Measurements from ENCODE around the gene MTCL3.

MTCL3 gene

DNA sequence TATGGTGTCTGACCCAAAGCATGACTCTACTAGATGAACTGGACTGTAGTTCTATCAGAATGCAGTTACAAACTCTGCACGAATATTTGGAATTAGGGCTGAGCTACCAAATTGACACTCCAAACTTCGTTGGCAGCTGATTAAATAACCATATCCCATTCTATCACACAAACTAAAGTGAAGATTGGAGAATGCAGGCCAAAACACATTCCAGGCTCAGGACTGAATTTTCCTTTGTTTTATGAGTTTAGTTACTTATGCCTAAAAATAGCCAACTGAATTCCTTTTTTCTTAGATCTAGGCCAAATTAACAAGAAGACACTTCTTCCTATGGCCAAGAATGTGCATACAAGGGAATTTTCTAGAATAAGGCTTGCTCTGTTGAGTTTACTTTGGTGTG lies 50.2 kb downstream of the MTCL3 start:
- Histone ChIP-seq H3K36me3 (ENCODE audit: insufficient read depth, low read length) (peaks cover 24% of the 10 kb centered on the region; the same call in 1 of the 2 replicates), H3K9me3 (ENCODE audit: insufficient read depth, low read depth, low read length) (no peaks in the 10 kb centered on the region), H3K4me3 (ENCODE audit: low read length) (no peak overlapping the region), H3K27me3 (ENCODE audit: insufficient read depth, low read length) (no peaks in the 10 kb centered on the region), H3K9ac (ENCODE audit: low read depth, low read length) (no peak overlapping the region), H3K4me1 (ENCODE audit: insufficient read depth, low read length) (no peaks in the 10 kb centered on the region), H3K27ac (ENCODE audit: low read depth, low read length) (no peak overlapping the region)
- 98% methylated on average over 2 of the region's 2 CpGs for WGBS

DNA sequence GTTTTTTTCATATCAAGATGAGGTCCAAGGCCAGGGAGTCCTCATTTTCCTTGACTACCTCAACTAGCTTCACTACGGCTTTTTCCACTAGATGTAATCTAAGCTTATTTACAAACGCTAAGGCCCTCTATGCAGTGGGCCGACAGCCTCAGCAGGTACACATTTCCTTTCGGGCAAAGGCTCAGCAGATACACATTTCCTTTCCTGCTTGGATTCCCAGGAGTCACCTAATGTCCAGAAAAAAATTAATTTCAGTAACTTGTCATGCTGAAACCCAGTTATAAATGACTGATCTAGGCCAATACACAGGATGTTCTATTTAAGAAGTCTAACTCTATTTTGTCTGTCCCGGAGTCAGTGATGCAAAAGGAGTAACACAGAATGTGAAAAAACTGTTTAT lies 52.7 kb downstream of the MTCL3 start:
- 86% methylated on average over 5 of the region's 5 CpGs for whole genome bisulfite sequencing
- H3K27me3 ChIP-seq (ENCODE audit: insufficient read depth, low read length), result no peaks in the 10 kb centered on the region
- no peak overlapping the region for H3K4me3 ChIP-seq (ENCODE audit: low read length)

DNA sequence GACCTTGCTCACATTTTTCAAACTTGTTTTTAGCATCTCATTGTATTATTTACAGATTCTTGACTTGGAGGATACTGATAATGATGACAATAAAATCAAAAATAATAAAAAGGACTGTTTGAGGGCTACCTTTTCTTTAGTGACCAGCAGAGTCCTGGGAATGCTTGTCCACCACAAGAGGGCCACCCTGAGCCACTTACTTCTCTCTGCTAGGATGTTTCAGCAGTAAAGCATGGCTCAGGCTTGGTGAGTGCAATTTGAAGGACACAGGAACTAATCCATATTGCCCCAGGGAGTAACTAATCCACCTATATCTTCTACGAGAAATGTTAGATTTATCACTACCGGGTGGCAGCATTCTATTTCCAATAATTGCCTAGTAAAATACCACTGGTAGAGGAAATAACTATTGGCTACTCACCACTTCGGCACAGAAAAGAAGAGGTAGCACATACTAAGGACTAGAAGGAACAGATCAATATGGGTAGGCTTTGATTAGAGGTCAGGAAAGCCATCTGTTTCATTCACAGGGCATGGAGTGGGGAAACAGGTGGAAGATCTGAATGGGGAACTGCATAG lies 54.2 kb downstream of the MTCL3 start:
- Histone ChIP-seq H3K4me3 (ENCODE audit: low read length) (no peak overlapping the region), H3K4me1 (ENCODE audit: insufficient read depth, low read length) (no peaks in the 10 kb centered on the region), H3K9me3 (ENCODE audit: insufficient read depth, low read depth, low read length) (no peaks in the 10 kb centered on the region), H3K27me3 (ENCODE audit: insufficient read depth, low read length) (no peaks in the 10 kb centered on the region), H3K36me3 (ENCODE audit: insufficient read depth, low read length) (0 out of 2 replicates have a peak, but pooled peaks cover under 1% of the 10 kb centered on the region), H3K27ac (ENCODE audit: low read depth, low read length) (no peak overlapping the region), H3K9ac (ENCODE audit: low read depth, low read length) (no peak overlapping the region)
- WGBS, result 54% methylated on average over 3 of the region's 3 CpGs

More for the DNA sequence above, 52.7 kb downstream of the MTCL3 start:
- Histone ChIP-seq H3K36me3 (ENCODE audit: insufficient read depth, low read length) (0 out of 2 replicates have a peak, but pooled peaks cover 7% of the 10 kb centered on the region), H3K4me1 (ENCODE audit: insufficient read depth, low read length) (no peaks in the 10 kb centered on the region), H3K27ac (ENCODE audit: low read depth, low read length) (no peak overlapping the region), H3K9ac (ENCODE audit: low read depth, low read length) (no peak overlapping the region), H3K9me3 (ENCODE audit: insufficient read depth, low read depth, low read length) (no peaks in the 10 kb centered on the region)

DNA sequence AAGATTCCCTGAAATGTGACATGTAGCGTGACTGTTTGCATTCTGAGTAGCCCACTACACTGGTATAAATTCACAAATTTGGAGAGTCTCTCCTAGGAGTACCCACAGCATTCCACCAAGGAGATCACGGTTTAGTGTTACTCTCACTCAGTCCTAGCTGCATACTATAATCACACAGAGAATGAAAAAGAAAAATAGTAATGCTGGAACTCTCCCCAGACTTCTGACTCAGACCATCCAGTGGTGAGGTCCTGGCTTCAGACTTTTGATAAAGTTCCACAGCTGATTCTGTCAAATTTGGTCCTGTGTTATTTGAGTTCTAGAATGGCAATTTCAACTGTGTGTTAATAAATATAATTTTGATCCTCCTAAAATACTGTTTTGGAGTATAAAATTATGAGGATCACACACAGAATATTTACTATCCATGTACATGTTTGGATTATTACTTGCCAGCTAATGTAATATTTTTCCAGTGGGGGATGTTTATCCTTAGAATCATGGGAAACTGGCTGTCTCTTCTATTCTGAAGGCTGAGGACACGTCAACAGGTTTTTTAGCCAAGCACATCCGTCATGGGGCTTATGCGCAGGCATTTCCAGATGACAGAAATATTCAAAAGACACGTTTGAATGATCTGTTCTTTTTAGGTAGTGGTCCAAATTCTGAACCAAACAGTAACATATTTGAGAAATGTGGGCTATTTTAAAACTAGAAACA lies 54.8 kb downstream of the MTCL3 start:
- no peak overlapping the region for H3K9ac ChIP-seq (ENCODE audit: low read depth, low read length)
- no peaks in the 10 kb centered on the region for H3K9me3 ChIP-seq (ENCODE audit: insufficient read depth, low read depth, low read length)
- H3K27ac ChIP-seq (ENCODE audit: low read depth, low read length), result no peak overlapping the region
- 0 out of 2 replicates have a peak, but pooled peaks cover 2% of the 10 kb centered on the region for H3K4me1 ChIP-seq (ENCODE audit: insufficient read depth, low read length)
- H3K36me3 ChIP-seq (ENCODE audit: insufficient read depth, low read length), result no peaks in the 10 kb centered on the region
- no peak overlapping the region for H3K4me3 ChIP-seq (ENCODE audit: low read length)
- no peaks in the 10 kb centered on the region for H3K27me3 ChIP-seq (ENCODE audit: insufficient read depth, low read length)
- WGBS, result 65% methylated on average over 6 of the region's 6 CpGs

DNA sequence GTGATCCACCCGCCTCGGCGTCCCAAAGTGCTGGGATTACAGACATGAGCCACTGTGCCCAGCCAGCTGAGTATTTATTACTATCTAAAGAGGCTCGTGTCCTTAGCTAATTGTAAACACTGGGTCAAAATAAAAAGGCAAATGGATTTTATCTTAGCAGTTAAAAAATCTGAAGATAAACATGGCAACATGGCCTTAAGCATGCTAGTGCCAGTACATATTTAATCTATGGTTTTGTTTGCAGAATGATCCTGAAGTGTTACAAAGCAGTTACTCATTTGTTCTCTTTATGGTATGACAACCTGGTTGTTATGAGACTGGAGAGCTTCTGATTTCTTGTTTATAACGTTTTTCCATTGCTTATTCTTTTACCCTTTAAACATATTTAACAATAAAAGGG lies 56.1 kb downstream of the MTCL3 start:
- H3K4me1 ChIP-seq (ENCODE audit: insufficient read depth, low read length), result peaks cover 14% of the 10 kb centered on the region
- H3K36me3 ChIP-seq (ENCODE audit: insufficient read depth, low read length), result no peaks in the 10 kb centered on the region
- 95% methylated on average over 4 of the region's 5 CpGs for WGBS
- no peak overlapping the region for H3K4me3 ChIP-seq (ENCODE audit: low read length)
- H3K27ac ChIP-seq (ENCODE audit: low read depth, low read length), result no peak overlapping the region
- no peaks in the 10 kb centered on the region for H3K27me3 ChIP-seq (ENCODE audit: insufficient read depth, low read length)
- no peaks in the 10 kb centered on the region for H3K9me3 ChIP-seq (ENCODE audit: insufficient read depth, low read depth, low read length)
- H3K9ac ChIP-seq (ENCODE audit: low read depth, low read length), result no peak overlapping the region

DNA sequence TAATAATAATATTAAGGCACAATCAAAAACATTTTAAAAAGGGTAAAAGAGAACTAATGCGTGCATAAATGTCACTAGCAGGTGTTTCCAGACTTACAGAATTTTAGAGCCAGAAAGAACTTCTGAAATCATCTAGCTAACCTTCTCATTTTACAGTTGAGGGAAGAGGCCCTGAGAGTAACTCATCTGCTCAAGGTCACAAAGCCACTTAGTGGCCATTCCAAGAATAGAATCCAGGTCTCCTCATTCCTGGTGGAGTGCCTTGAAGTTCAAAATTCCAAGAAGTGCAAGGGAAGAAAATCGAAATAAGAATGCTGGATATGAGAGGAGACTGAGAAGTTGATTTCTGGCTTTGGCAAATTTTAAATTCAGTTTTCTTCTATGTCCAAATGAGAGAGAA lies 56.8 kb downstream of the MTCL3 start:
- Histone ChIP-seq H3K36me3 (ENCODE audit: insufficient read depth, low read length) (no peaks in the 10 kb centered on the region), H3K4me3 (ENCODE audit: low read length) (no peak overlapping the region), H3K27me3 (ENCODE audit: insufficient read depth, low read length) (no peaks in the 10 kb centered on the region), H3K27ac (ENCODE audit: low read depth, low read length) (no peak overlapping the region), H3K9ac (ENCODE audit: low read depth, low read length) (no peak overlapping the region), H3K9me3 (ENCODE audit: insufficient read depth, low read depth, low read length) (no peaks in the 10 kb centered on the region), H3K4me1 (ENCODE audit: insufficient read depth, low read length) (peaks cover 21% of the 10 kb centered on the region)
- 98% methylated on average over 2 of the region's 2 CpGs for WGBS

DNA sequence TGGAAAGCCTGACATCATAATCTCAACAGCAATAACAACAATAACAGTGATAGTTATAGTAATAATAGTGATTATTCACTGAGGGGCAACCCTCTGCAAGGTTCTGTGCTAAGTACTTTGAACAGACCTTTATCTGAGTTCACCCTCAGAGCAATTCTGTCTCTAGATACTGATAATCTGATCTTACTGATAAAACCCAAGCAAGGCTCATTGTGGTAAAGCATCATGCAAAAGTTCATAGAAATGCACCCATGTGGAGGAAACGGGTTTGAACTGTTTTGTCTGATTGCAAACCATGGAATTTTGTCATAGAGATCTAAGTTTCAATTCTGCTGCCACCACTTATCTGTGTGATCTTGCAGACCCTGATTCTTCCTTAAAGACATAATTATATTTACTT lies 58.7 kb downstream of the MTCL3 start:
- H3K27ac ChIP-seq (ENCODE audit: low read depth, low read length), result no peak overlapping the region

DNA sequence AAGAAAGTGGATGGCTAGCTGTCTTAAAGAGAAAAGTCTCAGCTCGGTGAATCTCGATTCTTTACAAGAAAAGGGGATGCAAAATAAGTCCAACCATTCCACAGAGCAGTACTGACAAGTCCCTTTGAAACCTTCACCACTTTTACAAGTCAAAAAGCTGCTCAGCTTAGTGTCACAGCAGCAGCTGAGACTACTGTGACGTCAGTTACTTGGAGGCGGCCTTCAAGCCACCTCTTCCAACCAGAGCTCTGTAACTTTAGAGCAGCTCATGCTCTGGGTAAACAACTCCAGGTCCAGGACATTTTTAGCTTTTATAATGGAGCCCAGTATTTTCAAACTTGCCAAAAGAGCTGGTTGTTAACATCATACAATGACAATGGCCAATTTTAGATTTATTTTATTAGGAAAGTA lies 59.9 kb downstream of the MTCL3 start, which contains the start of gene KIAA0408:
Gene KIAA0408, minus strand, starts transcription at position 159 of the 411 bp plus-strand sequence. CDS start 5,408 bp downstream, outside the sequence.
- H3K27ac ChIP-seq (ENCODE audit: low read depth, low read length), result no peak within 1 kb of the TSS
- H3K4me1 ChIP-seq (ENCODE audit: insufficient read depth, low read length), result peaks cover 28% of the 10 kb centered on the region
- no peaks in the 10 kb centered on the region for H3K9me3 ChIP-seq (ENCODE audit: insufficient read depth, low read depth, low read length)
- H3K36me3 ChIP-seq (ENCODE audit: insufficient read depth, low read length), result no peaks in the 10 kb centered on the region
- H3K4me3 ChIP-seq (ENCODE audit: low read length), result no peak within 1 kb of the TSS
- H3K9ac ChIP-seq (ENCODE audit: low read depth, low read length), result no peak within 1 kb of the TSS
- H3K27me3 ChIP-seq (ENCODE audit: insufficient read depth, low read length), result no peaks in the 10 kb centered on the region
- WGBS, result 15% methylated on average over 4 of the region's 4 CpGs

More for the DNA sequence above, 58.7 kb downstream of the MTCL3 start:
- H3K4me3 ChIP-seq (ENCODE audit: low read length), result no peak overlapping the region
- no peaks in the 10 kb centered on the region for H3K36me3 ChIP-seq (ENCODE audit: insufficient read depth, low read length)
- no peaks in the 10 kb centered on the region for H3K9me3 ChIP-seq (ENCODE audit: insufficient read depth, low read depth, low read length)
- peaks cover 28% of the 10 kb centered on the region for H3K4me1 ChIP-seq (ENCODE audit: insufficient read depth, low read length)
- H3K27me3 ChIP-seq (ENCODE audit: insufficient read depth, low read length), result no peaks in the 10 kb centered on the region
- 100% methylated on average over 1 of the region's 1 CpG for WGBS
- H3K9ac ChIP-seq (ENCODE audit: low read depth, low read length), result no peak overlapping the region

DNA sequence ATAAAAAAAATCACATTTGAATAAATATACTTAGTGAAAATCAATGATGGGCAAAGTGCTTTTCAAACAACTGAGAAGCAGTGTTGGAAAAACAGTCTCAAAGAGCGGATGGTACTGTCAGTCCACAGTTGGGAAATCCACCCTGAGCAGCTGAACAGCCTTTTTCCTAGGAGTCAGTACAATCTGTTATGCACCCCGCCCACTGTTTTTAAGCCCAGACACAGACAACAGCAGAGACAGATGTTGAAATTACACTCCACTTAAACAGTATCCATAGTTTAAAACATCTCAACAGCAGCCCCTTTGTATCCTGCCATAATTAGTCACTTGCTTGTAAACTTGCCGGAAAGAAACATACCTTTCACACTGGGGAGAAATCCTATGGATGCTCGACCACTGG lies 60.3 kb downstream of the MTCL3 start:
- no peak overlapping the region for H3K4me3 ChIP-seq (ENCODE audit: low read length)
- no peaks in the 10 kb centered on the region for H3K36me3 ChIP-seq (ENCODE audit: insufficient read depth, low read length)
- 77% methylated on average over 4 of the region's 4 CpGs for WGBS
- H3K27ac ChIP-seq (ENCODE audit: low read depth, low read length), result no peak overlapping the region
- peaks cover 28% of the 10 kb centered on the region for H3K4me1 ChIP-seq (ENCODE audit: insufficient read depth, low read length)
- no peaks in the 10 kb centered on the region for H3K27me3 ChIP-seq (ENCODE audit: insufficient read depth, low read length)
- H3K9ac ChIP-seq (ENCODE audit: low read depth, low read length), result no peak overlapping the region
- no peaks in the 10 kb centered on the region for H3K9me3 ChIP-seq (ENCODE audit: insufficient read depth, low read depth, low read length)

DNA sequence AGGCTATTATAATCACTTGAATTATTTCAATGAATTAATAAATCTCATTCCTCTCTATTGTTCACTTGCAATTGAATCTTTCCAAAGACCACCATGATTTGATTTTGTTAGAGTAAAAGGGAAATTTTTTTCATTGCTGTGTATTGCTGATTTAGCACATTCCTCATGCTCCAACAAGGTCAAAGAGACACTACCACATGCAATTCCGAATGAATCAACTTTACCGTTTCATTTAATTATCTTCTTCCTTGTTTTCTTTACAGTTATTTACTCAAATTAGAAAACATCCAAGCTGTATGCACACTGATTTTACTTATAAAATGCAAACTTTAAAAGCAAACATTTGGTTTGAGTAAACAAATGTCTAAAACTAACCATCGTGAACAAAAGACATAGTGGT lies 60.9 kb downstream of the MTCL3 start:
- Histone ChIP-seq H3K27ac (ENCODE audit: low read depth, low read length) (no peak overlapping the region), H3K9me3 (ENCODE audit: insufficient read depth, low read depth, low read length) (no peaks in the 10 kb centered on the region), H3K9ac (ENCODE audit: low read depth, low read length) (no peak overlapping the region), H3K4me3 (ENCODE audit: low read length) (no peak overlapping the region), H3K27me3 (ENCODE audit: insufficient read depth, low read length) (no peaks in the 10 kb centered on the region), H3K4me1 (ENCODE audit: insufficient read depth, low read length) (peaks cover 28% of the 10 kb centered on the region), H3K36me3 (ENCODE audit: insufficient read depth, low read length) (no peaks in the 10 kb centered on the region)
- 94% methylated on average over 3 of the region's 3 CpGs for WGBS

DNA sequence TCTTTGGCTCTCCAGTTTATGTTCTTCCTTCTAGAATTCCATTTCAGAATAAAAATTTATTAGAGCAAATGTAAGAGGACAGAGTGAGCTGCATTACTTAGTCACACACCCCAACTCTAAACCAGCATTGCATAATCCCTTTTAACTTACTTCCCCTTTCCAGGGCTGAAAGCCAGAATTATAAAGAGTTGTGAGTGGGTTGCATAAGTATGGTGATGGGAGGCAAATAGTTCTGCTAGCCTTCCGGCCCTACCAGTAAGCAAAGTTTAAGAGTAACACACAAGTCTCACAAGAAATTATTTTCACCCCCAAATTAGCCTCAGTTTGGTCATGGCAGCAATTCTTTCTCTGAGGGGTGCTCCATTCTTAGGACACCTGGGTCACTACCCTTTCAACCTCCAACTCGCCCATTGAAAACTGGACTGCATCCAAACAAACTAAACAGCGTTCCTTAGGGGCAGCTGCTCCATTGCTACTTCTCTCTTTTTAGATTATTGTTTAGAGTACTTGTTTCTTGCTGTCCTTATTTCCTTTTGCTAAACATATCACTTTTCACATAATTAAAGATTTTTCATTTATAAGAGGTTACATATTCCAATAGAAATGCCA lies 61.6 kb downstream of the MTCL3 start:
- Histone ChIP-seq H3K9ac (ENCODE audit: low read depth, low read length) (no peak overlapping the region), H3K27me3 (ENCODE audit: insufficient read depth, low read length) (no peaks in the 10 kb centered on the region), H3K27ac (ENCODE audit: low read depth, low read length) (no peak overlapping the region), H3K36me3 (ENCODE audit: insufficient read depth, low read length) (no peaks in the 10 kb centered on the region), H3K9me3 (ENCODE audit: insufficient read depth, low read depth, low read length) (no peaks in the 10 kb centered on the region), H3K4me3 (ENCODE audit: low read length) (no peak overlapping the region), H3K4me1 (ENCODE audit: insufficient read depth, low read length) (peaks cover 28% of the 10 kb centered on the region)
- 58% methylated on average over 3 of the region's 3 CpGs for WGBS

Data from HUES64 (cell line).